HEK293 (cell line): ENCODE results near the gene GPI.

ENCODE experiments used
- CTCF ChIA-PET: fragments of 350-600 bp; formaldehyde crosslinking; extraction: SDS; loops from one replicate; lab custom pipeline; 2021; ENCODE audit warnings: antibody characterized with exemption; lab: Yijun Ruan, JAX
- POLR2A ChIA-PET: fragments of 300-600 bp; formaldehyde crosslinking; extraction: SDS; loops from one replicate; lab custom pipeline; 2020; ENCODE audit warnings: antibody characterized with exemption, inconsistent platforms; lab: Yijun Ruan, JAX
- H3K27ac ChIP-seq: fragments of 200-500 bp; sonication (Bioruptor generic); 2 replicates; pipeline ENCODE4 v1.5.1; 2014; ENCODE audit warnings: low read depth, low read length, control low read depth, inconsistent platforms; ENCODE audit errors: extremely low read depth
- H3K36me3 ChIP-seq, 2 experiments: fragments of 200-500 bp in 1 of 2; sonication (Bioruptor generic) in 1 of 2; 1 replicate in 1 of 2; 2 replicates in 1 of 2; pipeline ENCODE4 v1.5.1; 2014 to 2017; ENCODE audit warnings: inconsistent platforms in 2 of 2, low read length in 2 of 2; ENCODE audit not compliant: control insufficient read depth in 2 of 2, insufficient read depth in 1 of 2
- H3K4me1 ChIP-seq: fragments of 200-500 bp; sonication (Bioruptor generic); 2 replicates; pipeline ENCODE4 v1.5.1; 2014; ENCODE audit warnings: mild to moderate bottlenecking, low read length, inconsistent platforms; ENCODE audit not compliant: control insufficient read depth, insufficient read depth
- H3K4me3 ChIP-seq: 2 replicates; pipeline ENCODE4 v1.5.1; 2011; ENCODE audit warnings: low read depth, mild to moderate bottlenecking, control low read depth, low read length, moderate library complexity
- H3K9me3 ChIP-seq: fragments of 200-500 bp; sonication (Bioruptor generic); 2 replicates; pipeline ENCODE4 v1.5.1; 2014; ENCODE audit warnings: low read depth, low read length, inconsistent platforms; ENCODE audit not compliant: control insufficient read depth, insufficient read depth
- BCL11B ChIP-seq: fragments of 450-650 bp; formaldehyde crosslinking; IDR thresholded peaks from 2 replicates; pipeline ENCODE4 v1.5.1; 2016; ENCODE audit warnings: low read depth, missing biosample characterization, missing genetic modification characterization
- GLIS1 ChIP-seq: fragments of 450-650 bp; formaldehyde crosslinking; IDR thresholded peaks from 2 replicates; pipeline ENCODE4 v1.5.1; 2016; ENCODE audit warnings: missing biosample characterization, missing genetic modification characterization
- HOXA7 ChIP-seq: sonication (generic); formaldehyde crosslinking; IDR thresholded peaks from 2 replicates; pipeline ENCODE4 v1.8.1; 2022; ENCODE audit warnings: missing genetic modification reagents, borderline replicate concordance
- KLF16 ChIP-seq: fragments of 450-650 bp; formaldehyde crosslinking; IDR thresholded peaks from 2 replicates; pipeline ENCODE4 v1.5.1; 2017; ENCODE audit warnings: missing biosample characterization, missing genetic modification characterization
- OSR2 ChIP-seq: fragments of 450-650 bp; formaldehyde crosslinking; IDR thresholded peaks from 2 replicates; pipeline ENCODE4 v1.5.1; 2016; ENCODE audit warnings: missing biosample characterization, missing genetic modification characterization
- SCRT2 ChIP-seq: fragments of 450-650 bp; formaldehyde crosslinking; IDR thresholded peaks from 2 replicates; pipeline ENCODE4 v1.5.1; 2016; ENCODE audit warnings: missing biosample characterization, missing genetic modification characterization
- TCF7L2 ChIP-seq: IDR thresholded peaks from 2 replicates; pipeline ENCODE4 v1.6.1; 2011; ENCODE audit warnings: low read depth, mild to moderate bottlenecking, inconsistent platforms, low read length, moderate library complexity, borderline replicate concordance
- ZBTB21 ChIP-seq: fragments of 450-650 bp; formaldehyde crosslinking; IDR thresholded peaks from 2 replicates; pipeline ENCODE4 v1.5.1; 2017; ENCODE audit warnings: missing biosample characterization, missing genetic modification characterization
- ZBTB26 ChIP-seq: fragments of 450-650 bp; formaldehyde crosslinking; optimal IDR thresholded peaks from 2 replicates; pipeline ENCODE3; 2016; ENCODE audit warnings: missing biosample characterization, mild to moderate bottlenecking, missing genetic modification characterization
- ZEB2 ChIP-seq: fragments of 450-650 bp; formaldehyde crosslinking; IDR thresholded peaks from 2 replicates; pipeline ENCODE4 v1.5.1; 2016; ENCODE audit warnings: missing biosample characterization, missing genetic modification characterization
- ZFHX2 ChIP-seq: fragments of 450-650 bp; formaldehyde crosslinking; conservative IDR thresholded peaks from 2 replicates; pipeline ENCODE4 v1.5.1; 2016; ENCODE audit warnings: missing biosample characterization, missing genetic modification characterization
- ZFP3 ChIP-seq: fragments of 450-650 bp; formaldehyde crosslinking; IDR thresholded peaks from 2 replicates; pipeline ENCODE4 v1.5.1; 2016; ENCODE audit warnings: low read depth, missing biosample characterization, missing genetic modification characterization
- ZNF121 ChIP-seq: fragments of 450-650 bp; formaldehyde crosslinking; IDR thresholded peaks from 2 replicates; pipeline ENCODE4 v1.5.1; 2016; ENCODE audit warnings: missing biosample characterization, missing genetic modification characterization
- ZNF138 ChIP-seq: fragments of 450-650 bp; formaldehyde crosslinking; IDR thresholded peaks from 2 replicates; pipeline ENCODE4 v1.5.1; 2016; ENCODE audit warnings: missing biosample characterization, missing genetic modification characterization, borderline replicate concordance
- ZNF202 ChIP-seq: fragments of 450-650 bp; formaldehyde crosslinking; IDR thresholded peaks from 2 replicates; pipeline ENCODE4 v1.5.1; 2016; ENCODE audit warnings: missing biosample characterization, missing genetic modification characterization, borderline replicate concordance
- ZNF37A ChIP-seq: fragments of 450-650 bp; IDR thresholded peaks from 2 replicates; pipeline ENCODE4 v1.5.1; 2018; ENCODE audit warnings: missing biosample characterization, missing genetic modification characterization
- ZNF433 ChIP-seq: fragments of 450-650 bp; formaldehyde crosslinking; IDR thresholded peaks from 2 replicates; pipeline ENCODE4 v1.5.1; 2016; ENCODE audit warnings: missing biosample characterization, missing genetic modification characterization, low read depth
- ZNF548 ChIP-seq: fragments of 450-650 bp; formaldehyde crosslinking; IDR thresholded peaks from 2 replicates; pipeline ENCODE4 v1.5.1; 2016; ENCODE audit warnings: missing biosample characterization, missing genetic modification characterization
- ZNF596 ChIP-seq: fragments of 450-650 bp; IDR thresholded peaks from 2 replicates; pipeline ENCODE4 v1.5.0; 2018; ENCODE audit warnings: missing biosample characterization, mild to moderate bottlenecking, missing genetic modification characterization, moderate library complexity
- ZNF610 ChIP-seq: fragments of 450-650 bp; formaldehyde crosslinking; IDR thresholded peaks from 2 replicates; pipeline ENCODE4 v1.5.1; 2016; ENCODE audit warnings: missing biosample characterization, missing genetic modification characterization, borderline replicate concordance
- ZNF629 ChIP-seq: fragments of 450-650 bp; formaldehyde crosslinking; IDR thresholded peaks from 2 replicates; pipeline ENCODE4 v1.5.1; 2017; ENCODE audit warnings: missing biosample characterization, missing genetic modification characterization
- ZNF776 ChIP-seq: fragments of 450-650 bp; formaldehyde crosslinking; IDR thresholded peaks from 2 replicates; pipeline ENCODE4 v1.5.0; 2017; ENCODE audit warnings: missing biosample characterization, missing genetic modification characterization, borderline replicate concordance
- ZNF843 ChIP-seq: fragments of 450-650 bp; formaldehyde crosslinking; IDR thresholded peaks from 2 replicates; pipeline ENCODE4 v1.5.1; 2016; ENCODE audit warnings: missing biosample characterization, missing genetic modification characterization
- TF ChIP-seq, protein P1 (sequence below): fragments of 450-650 bp; formaldehyde crosslinking; IDR thresholded peaks from 2 replicates; pipeline ENCODE4 v1.5.1; 2016; ENCODE audit warnings: missing biosample characterization, missing genetic modification characterization, borderline replicate concordance
- TF ChIP-seq, protein P2 (sequence below): fragments of 450-650 bp; formaldehyde crosslinking; IDR thresholded peaks from 2 replicates; pipeline ENCODE4 v1.5.1; 2016; ENCODE audit warnings: missing biosample characterization, missing genetic modification characterization, low read depth

The GPI gene

GRCh38 chr19:34365463-34366401 lies 736 bp downstream of the GPI start (continued):
- no peak for TF ChIP-seq ZNF433 (tag by site-specific recombination)
- TF ChIP-seq, all 188 proteins: peak for 53

GRCh38 chr19:34366738-34367623 lies 2.0 kb downstream of the GPI start:
- CTCF ChIA-PET = interaction anchor here (0.6 to 1.7 kb wide), 5 partner anchors 21 to 118 kb away, joined by 3 to 7 read pairs (median 4); no protein-coding TSS in a partner anchor
- peak overlapping the region; percentile 89 for H3K27ac ChIP-seq
- peaks cover 17% of the 10 kb centered on the region for H3K4me1 ChIP-seq
- no peaks in the 10 kb centered on the region for H3K9me3 ChIP-seq
- H3K4me3 ChIP-seq = no peak overlapping the region
- POLR2A ChIA-PET = interaction anchor here (1.0 to 2.7 kb wide), 3 partner anchors 9 to 311 kb away, joined by 3 to 13 read pairs (median 3); partner anchors contain the start of genes UBA2 and ZNF302
- H3K36me3 ChIP-seq = peaks cover 57 to 59% of the 10 kb centered on the region in 2 experiments
- TF ChIP-seq ZNF610 (tag by site-specific recombination) (no peak), ZNF629 (tag by site-specific recombination) (0 out of 2 replicates have a peak, but pooled peaks have one; percentile 36), ZFP3 (tag by site-specific recombination) (no peak), ZBTB21 (peak; percentile 27; the same call in 1 of the 2 replicates), ZNF596 (0 out of 2 replicates have a peak, but pooled peaks have one; percentile 5), BCL11B (tag by site-specific recombination) (no peak), HOXA7 (CRISPR knock-in tag) (0 out of 2 replicates have a peak, but pooled peaks have one; percentile 12), ZEB2 (tag by site-specific recombination) (no peak), TCF7L2 (no peak), ZNF776 (tag by site-specific recombination) (no peak), ZNF548 (tag by site-specific recombination) (no peak), ZNF121 (tag by site-specific recombination) (no peak), ZNF138 (tag by site-specific recombination) (no peak), OSR2 (tag by site-specific recombination) (no peak), GLIS1 (tag by site-specific recombination) (0 out of 2 replicates have a peak, but pooled peaks have one; percentile 9), ZNF843 (tag by site-specific recombination) (no peak), ZBTB26 (tag by site-specific recombination) (no peak), ZNF37A (tag by site-specific recombination) (no peak), ZNF202 (tag by site-specific recombination) (no peak), KLF16 (tag by site-specific recombination) (no peak), ZFHX2 (no peak), SCRT2 (no peak)
- TF ChIP-seq, protein P1, sequence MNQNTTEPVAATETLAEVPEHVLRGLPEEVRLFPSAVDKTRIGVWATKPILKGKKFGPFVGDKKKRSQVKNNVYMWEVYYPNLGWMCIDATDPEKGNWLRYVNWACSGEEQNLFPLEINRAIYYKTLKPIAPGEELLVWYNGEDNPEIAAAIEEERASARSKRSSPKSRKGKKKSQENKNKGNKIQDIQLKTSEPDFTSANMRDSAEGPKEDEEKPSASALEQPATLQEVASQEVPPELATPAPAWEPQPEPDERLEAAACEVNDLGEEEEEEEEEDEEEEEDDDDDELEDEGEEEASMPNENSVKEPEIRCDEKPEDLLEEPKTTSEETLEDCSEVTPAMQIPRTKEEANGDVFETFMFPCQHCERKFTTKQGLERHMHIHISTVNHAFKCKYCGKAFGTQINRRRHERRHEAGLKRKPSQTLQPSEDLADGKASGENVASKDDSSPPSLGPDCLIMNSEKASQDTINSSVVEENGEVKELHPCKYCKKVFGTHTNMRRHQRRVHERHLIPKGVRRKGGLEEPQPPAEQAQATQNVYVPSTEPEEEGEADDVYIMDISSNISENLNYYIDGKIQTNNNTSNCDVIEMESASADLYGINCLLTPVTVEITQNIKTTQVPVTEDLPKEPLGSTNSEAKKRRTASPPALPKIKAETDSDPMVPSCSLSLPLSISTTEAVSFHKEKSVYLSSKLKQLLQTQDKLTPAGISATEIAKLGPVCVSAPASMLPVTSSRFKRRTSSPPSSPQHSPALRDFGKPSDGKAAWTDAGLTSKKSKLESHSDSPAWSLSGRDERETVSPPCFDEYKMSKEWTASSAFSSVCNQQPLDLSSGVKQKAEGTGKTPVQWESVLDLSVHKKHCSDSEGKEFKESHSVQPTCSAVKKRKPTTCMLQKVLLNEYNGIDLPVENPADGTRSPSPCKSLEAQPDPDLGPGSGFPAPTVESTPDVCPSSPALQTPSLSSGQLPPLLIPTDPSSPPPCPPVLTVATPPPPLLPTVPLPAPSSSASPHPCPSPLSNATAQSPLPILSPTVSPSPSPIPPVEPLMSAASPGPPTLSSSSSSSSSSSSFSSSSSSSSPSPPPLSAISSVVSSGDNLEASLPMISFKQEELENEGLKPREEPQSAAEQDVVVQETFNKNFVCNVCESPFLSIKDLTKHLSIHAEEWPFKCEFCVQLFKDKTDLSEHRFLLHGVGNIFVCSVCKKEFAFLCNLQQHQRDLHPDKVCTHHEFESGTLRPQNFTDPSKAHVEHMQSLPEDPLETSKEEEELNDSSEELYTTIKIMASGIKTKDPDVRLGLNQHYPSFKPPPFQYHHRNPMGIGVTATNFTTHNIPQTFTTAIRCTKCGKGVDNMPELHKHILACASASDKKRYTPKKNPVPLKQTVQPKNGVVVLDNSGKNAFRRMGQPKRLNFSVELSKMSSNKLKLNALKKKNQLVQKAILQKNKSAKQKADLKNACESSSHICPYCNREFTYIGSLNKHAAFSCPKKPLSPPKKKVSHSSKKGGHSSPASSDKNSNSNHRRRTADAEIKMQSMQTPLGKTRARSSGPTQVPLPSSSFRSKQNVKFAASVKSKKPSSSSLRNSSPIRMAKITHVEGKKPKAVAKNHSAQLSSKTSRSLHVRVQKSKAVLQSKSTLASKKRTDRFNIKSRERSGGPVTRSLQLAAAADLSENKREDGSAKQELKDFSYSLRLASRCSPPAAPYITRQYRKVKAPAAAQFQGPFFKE (tag by site-specific recombination) = no peak
- TF ChIP-seq, protein P2, sequence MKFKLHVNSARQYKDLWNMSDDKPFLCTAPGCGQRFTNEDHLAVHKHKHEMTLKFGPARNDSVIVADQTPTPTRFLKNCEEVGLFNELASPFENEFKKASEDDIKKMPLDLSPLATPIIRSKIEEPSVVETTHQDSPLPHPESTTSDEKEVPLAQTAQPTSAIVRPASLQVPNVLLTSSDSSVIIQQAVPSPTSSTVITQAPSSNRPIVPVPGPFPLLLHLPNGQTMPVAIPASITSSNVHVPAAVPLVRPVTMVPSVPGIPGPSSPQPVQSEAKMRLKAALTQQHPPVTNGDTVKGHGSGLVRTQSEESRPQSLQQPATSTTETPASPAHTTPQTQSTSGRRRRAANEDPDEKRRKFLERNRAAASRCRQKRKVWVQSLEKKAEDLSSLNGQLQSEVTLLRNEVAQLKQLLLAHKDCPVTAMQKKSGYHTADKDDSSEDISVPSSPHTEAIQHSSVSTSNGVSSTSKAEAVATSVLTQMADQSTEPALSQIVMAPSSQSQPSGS (tag by site-specific recombination) = peak; percentile 84
